Mammary epithelial cell (primary cell): ENCODE data around the gene SLC39A6.

Experiments used
- EZH2 ChIP-seq: IDR thresholded peaks from 2 replicates; pipeline ENCODE4 v1.6.1; 2012; ENCODE audit warnings: low read length, inconsistent platforms, borderline replicate concordance
- TF ChIP-seq, protein P1 (sequence below), 2 donors: IDR thresholded peaks in 1 of 2; conservative IDR thresholded peaks in 1 of 2; 2 replicates each; pipeline ENCODE4 v1.5.1; 2011 to 2012; ENCODE audit warnings: inconsistent platforms in 2 of 2, low read length in 2 of 2, mild to moderate bottlenecking in 2 of 2, control low read depth in 1 of 2, low read depth in 1 of 2; ENCODE audit not compliant: insufficient read depth in 1 of 2; ENCODE audit errors: extremely low read depth in 1 of 2

DNA sequence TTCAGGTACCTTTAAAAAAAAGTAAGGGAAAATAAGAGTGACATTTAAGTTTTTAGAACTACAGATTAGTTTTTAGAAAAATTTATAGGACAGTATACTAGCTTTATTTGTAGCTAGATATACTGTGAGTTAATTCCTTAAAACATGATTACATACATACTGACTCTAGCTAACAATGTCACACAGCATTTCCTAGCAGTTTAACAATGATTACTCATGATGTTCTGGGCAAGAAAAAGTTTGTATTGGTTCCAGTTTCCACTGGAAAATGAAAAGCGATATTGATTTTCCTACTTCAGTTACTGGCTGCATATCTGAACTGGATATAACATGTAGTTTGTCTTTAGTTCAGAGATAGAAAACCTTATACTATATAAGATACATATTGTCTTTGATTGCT is 19.4 kb downstream of the SLC39A6 start:
- TF ChIP-seq, protein P1, sequence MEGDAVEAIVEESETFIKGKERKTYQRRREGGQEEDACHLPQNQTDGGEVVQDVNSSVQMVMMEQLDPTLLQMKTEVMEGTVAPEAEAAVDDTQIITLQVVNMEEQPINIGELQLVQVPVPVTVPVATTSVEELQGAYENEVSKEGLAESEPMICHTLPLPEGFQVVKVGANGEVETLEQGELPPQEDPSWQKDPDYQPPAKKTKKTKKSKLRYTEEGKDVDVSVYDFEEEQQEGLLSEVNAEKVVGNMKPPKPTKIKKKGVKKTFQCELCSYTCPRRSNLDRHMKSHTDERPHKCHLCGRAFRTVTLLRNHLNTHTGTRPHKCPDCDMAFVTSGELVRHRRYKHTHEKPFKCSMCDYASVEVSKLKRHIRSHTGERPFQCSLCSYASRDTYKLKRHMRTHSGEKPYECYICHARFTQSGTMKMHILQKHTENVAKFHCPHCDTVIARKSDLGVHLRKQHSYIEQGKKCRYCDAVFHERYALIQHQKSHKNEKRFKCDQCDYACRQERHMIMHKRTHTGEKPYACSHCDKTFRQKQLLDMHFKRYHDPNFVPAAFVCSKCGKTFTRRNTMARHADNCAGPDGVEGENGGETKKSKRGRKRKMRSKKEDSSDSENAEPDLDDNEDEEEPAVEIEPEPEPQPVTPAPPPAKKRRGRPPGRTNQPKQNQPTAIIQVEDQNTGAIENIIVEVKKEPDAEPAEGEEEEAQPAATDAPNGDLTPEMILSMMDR (conservative IDR thresholded peaks at IDR 0.05 in 1 of 2, IDR thresholded peaks at IDR 0.05 in 1 of 2; ENCODE audit: extremely low read depth in 1 of 2, insufficient read depth in 1 of 2, low read depth in 1 of 2, low read length in 2 of 2): no peak
- no peak for TF ChIP-seq EZH2
